NCI-H510A treated with DMSO at 0.1 percent for 48 hours (cell line): Measurements from ENCODE around the gene ELMOD1.
"Not testable (repeated sequence)": the region's sequence is repeated elsewhere in the genome, so short reads cannot be mapped to it uniquely, and the experiment has no call there.

Experiments
- DNase-seq: peaks from one replicate; lab custom pipeline; 2025; lab: John Stamatoyannopoulos, UW

ELMOD1 gene

GRCh38 chr11:107590460-107591377, at the start of gene ELMOD1:
ELMOD1 (plus strand) TSS chr11:107591147; CDS start chr11:107618190, 27,043 bp downstream.
- peak; percentile 30 for DNase-seq

- no peak for DNase-seq
Measured at GRCh38 chr11:107545101-107545514, 45.8 kb upstream of the ELMOD1 start.

GRCh38 chr11:107547961-107548360, 43.0 kb upstream of the ELMOD1 start:
- no peak for DNase-seq

GRCh38 chr11:107549253-107549953, 41.5 kb upstream of the ELMOD1 start:
- peak; percentile 18 for DNase-seq

GRCh38 chr11:107549954-107550285, 41.0 kb upstream of the ELMOD1 start:
- DNase-seq: no peak

GRCh38 chr11:107550304-107550703, 40.6 kb upstream of the ELMOD1 start:
- DNase-seq: no peak

- no peak for DNase-seq
Measured at GRCh38 chr11:107561688-107562087, 29.3 kb upstream of the ELMOD1 start.

- no peak for DNase-seq
Measured at GRCh38 chr11:107562647-107563208, 28.2 kb upstream of the ELMOD1 start.

- peak; percentile 58 for DNase-seq
Measured at GRCh38 chr11:107563702-107564101, 27.2 kb upstream of the ELMOD1 start.

- no peak for DNase-seq
Measured at GRCh38 chr11:107564877-107565218, 26.1 kb upstream of the ELMOD1 start.

GRCh38 chr11:107565219-107565937, 25.6 kb upstream of the ELMOD1 start, which contains the start of gene ALKBH8:
ALKBH8 (minus strand) TSS chr11:107565735; CDS start chr11:107560893, 4,842 bp downstream.
- peak; percentile 68 for DNase-seq

GRCh38 chr11:107565955-107566501, 24.9 kb upstream of the ELMOD1 start:
- not testable (repeated sequence) for DNase-seq

- no peak for DNase-seq
Measured at GRCh38 chr11:107566569-107566968, 24.4 kb upstream of the ELMOD1 start.

- no peak for DNase-seq
Measured at GRCh38 chr11:107567739-107568335, 23.1 kb upstream of the ELMOD1 start.

- no peak for DNase-seq
Measured at GRCh38 chr11:107570015-107570414, 20.9 kb upstream of the ELMOD1 start.

- DNase-seq: no peak
Measured at GRCh38 chr11:107573438-107573837, 17.5 kb upstream of the ELMOD1 start.

GRCh38 chr11:107576497-107577345, 14.2 kb upstream of the ELMOD1 start:
- peak; percentile 40 for DNase-seq

GRCh38 chr11:107577346-107577711, 13.6 kb upstream of the ELMOD1 start:
- DNase-seq: no peak

GRCh38 chr11:107579169-107579568, 11.8 kb upstream of the ELMOD1 start:
- DNase-seq: not testable (repeated sequence)

- DNase-seq: no peak
Measured at GRCh38 chr11:107581147-107581546, 9.8 kb upstream of the ELMOD1 start.
